SH-SY5Y (cell line): ENCODE data around the gene CDH20.

ENCODE experiments used
- GATA2 ChIP-seq: IDR thresholded peaks from 2 replicates; pipeline ENCODE4 v1.6.1; 2011; ENCODE audit warnings: mild to moderate bottlenecking, low read depth, low read length
- GATA3 ChIP-seq: IDR thresholded peaks from 2 replicates; pipeline ENCODE4 v1.6.1; 2011; ENCODE audit warnings: low read depth, mild to moderate bottlenecking, low read length, moderate library complexity

- TF ChIP-seq GATA2 (no peak), GATA3 (no peak)
Measured at GRCh38 chr18:61502472-61502871, 169.2 kb downstream of the CDH20 start.
